Thyroid gland (tissue), 4 donors: Measurements from ENCODE around the gene PRRT2. TPM values are rescaled to one million over a fixed set of nuclear protein-coding genes. Genes with fewer than 3 reads are reported as not detected.
A peak's percentile ranks its signal among the peaks of the same experiment; 100 is the strongest.

Experiments used
- DNase-seq, 2 donors: peaks; one replicate each; pipeline ENCODE4 v3.0.0-alpha.2; 2019
- H3K27ac ChIP-seq, 3 donors: fragments of 200-600 bp; sonication (generic); 1 replicate in 2 of 3; 2 replicates in 1 of 3; pipeline ENCODE4 v1.5.1; 2016 to 2019; ENCODE audit warnings: mild to moderate bottlenecking in 1 of 3, moderate library complexity in 1 of 3
- H3K27me3 ChIP-seq: fragments of 200-600 bp; sonication (generic); one replicate; pipeline ENCODE4 v1.5.1; 2019
- H3K36me3 ChIP-seq, 2 donors: fragments of 200-600 bp; sonication (generic); one replicate each; pipeline ENCODE4 v1.5.1; 2016 to 2019
- H3K4me1 ChIP-seq, 2 donors: fragments of 200-600 bp; sonication (generic); one replicate each; pipeline ENCODE4 v1.5.1; 2017 to 2019
- H3K4me3 ChIP-seq, 3 donors: fragments of 200-600 bp; sonication (generic); replicated peaks in 1 of 3; 1 replicate in 2 of 3; 2 replicates in 1 of 3; pipeline ENCODE4 v1.5.1; 2016; ENCODE audit warnings: mild to moderate bottlenecking in 1 of 3
- H3K9me3 ChIP-seq: fragments of 200-600 bp; sonication (generic); one replicate; pipeline ENCODE4 v1.5.1; 2017
- CTCF ChIP-seq, 6 experiments: fragments of 200-600 bp in 3 of 6; fragments of 450-650 bp in 3 of 6; sonication (generic) in 3 of 6; IDR thresholded peaks; one replicate each; pipeline ENCODE4 v1.5.1; 2016 to 2019; ENCODE audit warnings: antibody characterized with exemption in 6 of 6, mild to moderate bottlenecking in 2 of 6, inconsistent platforms in 1 of 6, moderate library complexity in 1 of 6
- POLR2A ChIP-seq, 2 donors: fragments of 450-650 bp; IDR thresholded peaks; one replicate each; pipeline ENCODE4 v1.6.1; 2017; ENCODE audit warnings: antibody characterized with exemption in 2 of 2, mild to moderate bottlenecking in 2 of 2, moderate library complexity in 1 of 2
- WGBS, 2 donors: methylation state at CpG; one replicate each; pipeline ENCODE4 v1.1.5; 2017; 5-methylcytosine and 5-hydroxymethylcytosine counted together
- intact Hi-C: fragments of 100-400 bp; cut with DNase I; formaldehyde crosslinking; loops from one replicate; pipeline ENCODE4 v1.15.1; 2023
- small RNA-seq: library from RNA; depleted of rRNA; stranded (forward); fragments of <200 nt; gene quantifications from one replicate; pipeline ENCODE3, GENCODE V24; 2016
- total RNA-seq, 4 donors: library from RNA; depleted of rRNA; stranded (reverse); fragments of >200 nt; gene quantifications; one replicate each; pipeline ENCODE4 v1.2.3, GENCODE V29; 2016

Gene PRRT2
- total RNA-seq, 4 donors from 2014 or later: 0.89 to 4.0 (median 2.4) TPM

- peaks cover 13% of the 10 kb centered on the region in 2 donors for H3K4me1 ChIP-seq
- 0% methylated on average over 35 of the region's 57 CpGs for WGBS, 2 donors
- peak; percentile 95 to 96 for DNase-seq
- intact Hi-C loops: no loop called here
- peak within 1 kb of the TSS; percentile 92 to 97 (median 93) for H3K27ac ChIP-seq
- peaks cover 21 to 27% of the 10 kb centered on the region in 2 donors for H3K36me3 ChIP-seq
- peak within 1 kb of the TSS; percentile 84 to 100 (median 92) for H3K4me3 ChIP-seq
- H3K9me3 ChIP-seq: no peaks in the 10 kb centered on the region
- TF ChIP-seq CTCF (IDR thresholded peaks at IDR 0.05) (peak in 5 of 6 experiments; percentile 29 to 79 (median 58)), POLR2A (IDR thresholded peaks at IDR 0.05) (no peak)
- H3K27me3 ChIP-seq: no peaks in the 10 kb centered on the region
Observed at GRCh38 chr16:29862884-29863668, 51.1 kb downstream of the PRRT2 start, which contains the start of gene CDIPT. TSS of gene CDIPT (minus strand) at chr16:29863226. CDS start at chr16:29862857, 369 bp downstream.

GRCh38 chr16:29863669-29863984, 51.6 kb downstream of the PRRT2 start:
- intact Hi-C loops: no loop called here
- H3K9me3 ChIP-seq: no peaks in the 10 kb centered on the region
- peaks cover 13% of the 10 kb centered on the region in 2 donors for H3K4me1 ChIP-seq
- H3K27ac ChIP-seq: peak overlapping the region in 1 of 3 donors; percentile 97
- no peak for DNase-seq
- H3K4me3 ChIP-seq: peak overlapping the region in 1 of 3 donors; percentile 100
- TF ChIP-seq POLR2A (IDR thresholded peaks at IDR 0.05) (no peak), CTCF (IDR thresholded peaks at IDR 0.05) (no peak)
- H3K36me3 ChIP-seq: peaks cover 21 to 26% of the 10 kb centered on the region in 2 donors
- H3K27me3 ChIP-seq: no peaks in the 10 kb centered on the region
- 32 to 38% methylated on average over 16 of the region's 16 CpGs for WGBS, 2 donors

GRCh38 chr16:29864205-29864604, 52.2 kb downstream of the PRRT2 start:
- no peak for DNase-seq
- TF ChIP-seq POLR2A (IDR thresholded peaks at IDR 0.05) (no peak), CTCF (IDR thresholded peaks at IDR 0.05) (no peak)
- H3K9me3 ChIP-seq: no peaks in the 10 kb centered on the region
- intact Hi-C loops: no loop called here
- peaks cover 16 to 20% of the 10 kb centered on the region in 2 donors for H3K36me3 ChIP-seq
- no peak overlapping the region for H3K4me3 ChIP-seq
- peaks cover 13% of the 10 kb centered on the region in 2 donors for H3K4me1 ChIP-seq
- H3K27me3 ChIP-seq: no peaks in the 10 kb centered on the region
- WGBS, 2 donors: 71 to 80% methylated on average over 7 of the region's 9 CpGs
- no peak overlapping the region for H3K27ac ChIP-seq

Small RNAs within 50 kb of the gene (small RNA-seq; reads per million reads assigned to genes)
- gene AC009133.6 (not detected), gene AC120114.4 (not detected)

Other genes with a start within 250 kb of the PRRT2 start
- 1 to 10 TPM in 1 of 4 donors, under 1 TPM in 3; 0.67 to 3.4 (median 0.86) TPM for gene SPN, start 148.9 kb upstream of the PRRT2 start, total RNA-seq
- 1 to 10 TPM; 1.7 to 5.6 (median 3.0) TPM for gene QPRT, start 133.0 kb upstream of the PRRT2 start, total RNA-seq
- under 1 TPM; 0.22 to 0.83 (median 0.37) TPM for gene C16orf54, start 66.2 kb upstream of the PRRT2 start, total RNA-seq
- not detected for gene ZG16, start 33.9 kb upstream of the PRRT2 start, total RNA-seq
- gene KIF22, start 21.4 kb upstream of the PRRT2 start, total RNA-seq: 10 to 100 TPM; 38.4 to 68.6 (median 57.2) TPM
- gene MAZ, start 5.7 kb upstream of the PRRT2 start, total RNA-seq: 100 to 1,000 TPM in 2 of 4 donors, 10 to 100 TPM in 2; 80.4 to 132 (median 107) TPM
- 10 to 100 TPM; 38.2 to 75.0 (median 55.2) TPM for gene PAGR1, start 4.0 kb downstream of the PRRT2 start, total RNA-seq
- 100 to 1,000 TPM in 1 of 4 donors, 10 to 100 TPM in 3; 70.1 to 127 (median 90.6) TPM for gene MVP, start 8.3 kb downstream of the PRRT2 start, total RNA-seq
- gene CDIPT, start 51.0 kb downstream of the PRRT2 start, total RNA-seq: 100 to 1,000 TPM in 2 of 4 donors, 10 to 100 TPM in 2; 79.3 to 122 (median 99.3) TPM
- gene SEZ6L2, start 87.4 kb downstream of the PRRT2 start, total RNA-seq: 1 to 10 TPM in 2 of 4 donors, under 1 TPM in 2; 0.33 to 1.5 (median 0.79) TPM
- not detected for gene ASPHD1, start 88.3 kb downstream of the PRRT2 start, total RNA-seq
- gene KCTD13, start 114.0 kb downstream of the PRRT2 start, total RNA-seq: 10 to 100 TPM in 3 of 4 donors, 1 to 10 TPM in 1; 9.8 to 27.5 (median 15.5) TPM
- gene TMEM219, start 149.9 kb downstream of the PRRT2 start, total RNA-seq: 100 to 1,000 TPM in 3 of 4 donors, 10 to 100 TPM in 1; 93.2 to 140 (median 135) TPM
- gene TAOK2, start 161.7 kb downstream of the PRRT2 start, total RNA-seq: 10 to 100 TPM; 48.8 to 62.6 (median 55.2) TPM
- 10 to 100 TPM; 10.7 to 23.1 (median 18.4) TPM for gene HIRIP3, start 183.4 kb downstream of the PRRT2 start, total RNA-seq
- gene INO80E, start 184.0 kb downstream of the PRRT2 start, total RNA-seq: 100 to 1,000 TPM in 3 of 4 donors, 10 to 100 TPM in 1; 45.9 to 165 (median 142) TPM
- gene DOC2A, start 198.8 kb downstream of the PRRT2 start, total RNA-seq: 1 to 10 TPM in 1 of 4 donors, under 1 TPM in 2, not detected in 1; 0.22 to 1.2 (median 0.94) TPM
- gene C16orf92, start 211.0 kb downstream of the PRRT2 start, total RNA-seq: not detected
- under 1 TPM in 2 of 4 donors, not detected in 2; 0.54 to 0.79 TPM for gene TLCD3B, start 219.1 kb downstream of the PRRT2 start, total RNA-seq